Activated naive CD4-positive, alpha-beta T cell treated with anti-CD3 and anti-CD28 coated beads for 36 hours (primary cell): ENCODE results near the gene NALF2. TPM values are rescaled to one million over a fixed set of nuclear protein-coding genes. Genes with fewer than 3 reads are reported as not detected.

ENCODE experiments used
- CTCF ChIA-PET: fragments of 350-600 bp; sonication (Branson Sonifier 250); formaldehyde crosslinking; loops from one replicate; lab custom pipeline; 2021; ENCODE audit warnings: antibody characterized with exemption; lab: Charles Lee
- DNase-seq: peaks from one replicate; pipeline ENCODE4 v3.0.0-alpha.2; 2020
- H3K27ac Mint-ChIP-seq: one replicate; pipeline ENCODE4 v1.8.0; 2021; ENCODE audit warnings: mild to moderate bottlenecking, mixed read lengths
- H3K27me3 Mint-ChIP-seq: one replicate; pipeline ENCODE4 v1.8.0; 2021; ENCODE audit warnings: low read depth, mixed read lengths
- H3K36me3 Mint-ChIP-seq: one replicate; pipeline ENCODE4 v1.8.0; 2021; ENCODE audit warnings: low read depth, mixed read lengths
- H3K4me1 Mint-ChIP-seq: one replicate; pipeline ENCODE4 v1.8.0; 2021; ENCODE audit warnings: low read depth, mixed read lengths
- H3K4me3 Mint-ChIP-seq: one replicate; pipeline ENCODE4 v1.8.0; 2021; ENCODE audit warnings: mild to moderate bottlenecking, moderate library complexity, mixed read lengths
- H3K9me3 Mint-ChIP-seq: one replicate; pipeline ENCODE4 v1.8.0; 2021; ENCODE audit warnings: mixed read lengths
- intact Hi-C: fragments of 100-400 bp; cut with micrococcal nuclease; formaldehyde crosslinking; loops from one replicate; pipeline ENCODE4 v1.15.1; 2023
- total RNA-seq, 2 experiments: library from RNA; stranded (reverse); gene quantifications; one replicate each; pipeline ENCODE4 v1.2.3, GENCODE V29; 2021

Gene NALF2
- under 1 TPM; 0.22 to 0.29 TPM for total RNA-seq

DNA sequence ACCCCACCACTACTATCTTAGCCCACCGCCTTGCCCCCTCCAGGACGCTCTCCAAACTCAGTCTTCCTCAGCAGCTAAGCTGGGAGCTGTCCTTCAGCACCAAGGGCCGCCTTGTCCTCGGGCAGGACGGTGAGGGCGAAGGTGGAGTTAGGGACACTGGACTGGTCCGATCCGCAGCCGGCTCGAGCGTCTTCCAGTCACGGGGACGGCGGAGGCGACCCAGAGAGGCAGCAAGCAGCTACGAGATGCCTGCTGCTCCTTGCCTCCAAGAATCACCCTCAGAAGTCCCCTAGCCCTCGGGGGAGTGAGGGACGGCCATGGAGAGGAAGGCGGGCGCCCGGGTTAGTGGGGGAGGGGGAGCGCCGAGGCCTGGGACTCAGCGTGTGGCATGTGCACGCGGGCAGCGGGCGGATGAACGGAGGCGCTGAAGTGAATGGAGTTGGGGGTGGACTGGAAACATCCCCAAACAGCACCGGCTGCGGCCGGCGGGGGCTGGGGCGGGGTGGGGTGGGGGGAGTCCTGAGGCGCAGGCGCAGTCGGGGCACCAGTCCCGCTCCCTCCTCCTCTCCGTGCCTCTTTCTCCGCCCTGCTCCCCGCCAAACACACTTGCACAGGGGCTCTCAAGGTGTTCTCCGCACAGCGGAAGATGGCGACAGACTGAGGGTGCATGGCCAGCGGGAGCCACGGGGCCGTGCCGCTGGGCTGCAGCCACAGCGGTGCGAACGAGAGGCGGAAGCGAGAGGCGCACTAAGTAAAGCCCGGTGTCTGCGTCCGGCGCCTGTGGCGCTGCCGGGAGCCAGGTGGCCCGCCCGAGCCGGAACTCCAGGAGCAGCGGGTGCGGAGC, at the start of gene NALF2:
NALF2 (plus strand) TSS at position 545 of the 844 bp plus-strand sequence. CDS start 957 bp downstream, outside the sequence.
- Mint-ChIP-seq H3K27me3 (peaks cover 15% of the 10 kb centered on the region), H3K9me3 (no peaks in the 10 kb centered on the region), H3K36me3 (no peaks in the 10 kb centered on the region), H3K4me1 (peaks cover 4% of the 10 kb centered on the region), H3K27ac (no peak within 1 kb of the TSS), H3K4me3 (peak within 1 kb of the TSS; percentile 77)
- CTCF ChIA-PET: interaction anchor here (0.8 to 1.1 kb wide), 2 partner anchors 12 to 594 kb away, joined by 3 read pairs; no protein-coding TSS in a partner anchor
- DNase-seq: peak; percentile 61
- intact Hi-C loops: loop anchor here (2.0 kb wide), 2 partner anchors 115 to 629 kb away; partner anchors contain the start of gene IGBP1

- CTCF ChIA-PET: no interaction called here
- no peak for DNase-seq
- intact Hi-C loops: no loop called here
- Mint-ChIP-seq H3K36me3 (no peaks in the 10 kb centered on the region), H3K4me1 (no peaks in the 10 kb centered on the region), H3K4me3 (no peak overlapping the region), H3K27ac (no peak overlapping the region), H3K9me3 (peaks cover 2% of the 10 kb centered on the region), H3K27me3 (no peaks in the 10 kb centered on the region)
These were observed 46.4 kb upstream of the NALF2 start for GRCh38 chrX:69457756-69458155.

DNA sequence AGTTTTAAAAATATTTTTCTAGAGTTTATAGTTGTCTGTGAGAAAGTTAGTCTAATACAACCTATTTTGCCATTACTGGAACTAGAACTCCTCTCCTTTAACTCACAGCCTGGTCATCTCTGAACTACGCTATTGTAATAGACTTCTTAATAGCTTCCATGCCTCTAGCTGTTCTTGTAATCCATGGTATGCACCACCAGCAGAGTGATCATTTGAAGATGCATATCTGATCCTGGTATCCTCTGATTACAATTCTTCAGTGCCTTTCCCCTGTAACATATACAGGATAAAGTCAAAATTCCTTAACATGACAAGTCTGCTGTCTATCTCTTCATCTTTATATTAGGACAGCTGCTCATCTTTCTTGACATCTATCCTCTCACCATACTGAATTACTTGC, 37.6 kb upstream of the NALF2 start:
- peaks cover 11% of the 10 kb centered on the region for H3K27me3 Mint-ChIP-seq
- H3K27ac Mint-ChIP-seq: no peak overlapping the region
- H3K36me3 Mint-ChIP-seq: no peaks in the 10 kb centered on the region
- CTCF ChIA-PET: no interaction called here
- no peak overlapping the region for H3K4me3 Mint-ChIP-seq
- no peak for DNase-seq
- H3K9me3 Mint-ChIP-seq: no peaks in the 10 kb centered on the region
- H3K4me1 Mint-ChIP-seq: no peaks in the 10 kb centered on the region
- intact Hi-C loops: no loop called here

DNA sequence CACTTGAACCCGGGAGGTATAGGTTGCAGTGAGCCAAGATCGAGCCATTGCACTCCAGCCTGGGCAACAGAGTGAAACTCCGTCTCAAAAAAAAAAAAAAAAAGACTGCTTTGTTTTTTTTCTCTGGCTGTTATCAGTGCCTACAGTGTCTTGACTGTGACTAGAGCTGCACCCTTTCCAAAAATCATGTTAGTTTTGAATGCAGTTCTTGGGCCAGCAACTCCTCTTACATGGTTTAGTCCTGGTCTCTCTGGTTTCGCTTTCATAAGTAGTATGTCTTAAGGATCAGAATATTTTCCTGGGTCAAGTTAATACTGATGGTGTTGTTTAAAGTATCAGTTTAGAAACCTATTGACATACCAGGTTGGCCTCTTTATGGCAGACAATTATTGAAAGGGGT, 34.2 kb upstream of the NALF2 start:
- no peaks in the 10 kb centered on the region for H3K9me3 Mint-ChIP-seq
- intact Hi-C loops: no loop called here
- no peak for DNase-seq
- no peak overlapping the region for H3K27ac Mint-ChIP-seq
- CTCF ChIA-PET: no interaction called here
- no peaks in the 10 kb centered on the region for H3K4me1 Mint-ChIP-seq
- no peak overlapping the region for H3K4me3 Mint-ChIP-seq
- peaks cover 12% of the 10 kb centered on the region for H3K27me3 Mint-ChIP-seq
- no peaks in the 10 kb centered on the region for H3K36me3 Mint-ChIP-seq

GRCh38 chrX:69489625-69490024, 14.5 kb upstream of the NALF2 start:
- H3K9me3 Mint-ChIP-seq: no peaks in the 10 kb centered on the region
- no peaks in the 10 kb centered on the region for H3K4me1 Mint-ChIP-seq
- H3K36me3 Mint-ChIP-seq: no peaks in the 10 kb centered on the region
- H3K4me3 Mint-ChIP-seq: no peak overlapping the region
- intact Hi-C loops: no loop called here
- no peak overlapping the region for H3K27ac Mint-ChIP-seq
- CTCF ChIA-PET: no interaction called here
- H3K27me3 Mint-ChIP-seq: peaks cover 14% of the 10 kb centered on the region
- DNase-seq: no peak

DNA sequence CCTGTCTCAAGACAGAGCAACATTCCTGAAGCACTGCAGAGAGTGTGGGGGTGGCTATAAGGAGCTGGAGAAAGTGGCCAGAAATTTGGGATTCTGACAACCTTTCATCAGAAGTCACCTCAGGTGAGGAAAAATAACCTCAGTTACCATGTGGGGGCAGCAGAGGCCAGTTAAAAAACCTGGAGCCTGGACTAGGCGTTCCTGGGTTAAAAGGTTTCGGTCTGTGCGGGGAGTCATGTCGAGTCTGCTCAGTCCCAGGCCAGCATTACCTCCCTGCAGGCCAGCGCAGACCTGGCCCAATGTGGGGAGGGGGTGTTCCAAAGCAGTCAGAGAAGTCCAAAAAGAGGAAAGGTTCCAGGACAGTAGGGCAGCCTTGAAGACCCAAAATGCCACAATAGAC, 10.9 kb upstream of the NALF2 start:
- Mint-ChIP-seq H3K27me3 (peaks cover 10% of the 10 kb centered on the region), H3K27ac (no peak overlapping the region), H3K36me3 (no peaks in the 10 kb centered on the region), H3K4me1 (no peaks in the 10 kb centered on the region), H3K9me3 (no peaks in the 10 kb centered on the region), H3K4me3 (no peak overlapping the region)
- CTCF ChIA-PET: interaction anchor here (1.2 to 1.7 kb wide), 4 partner anchors 10 to 640 kb away, joined by 3 to 6 read pairs (median 4); partner anchors contain the start of gene IGBP1
- intact Hi-C loops: loop anchor here (2.0 kb wide), 1 partner anchor 604 kb away; no protein-coding TSS in a partner anchor
- DNase-seq: peak; percentile 54

- Mint-ChIP-seq H3K27ac (no peak overlapping the region), H3K27me3 (peaks cover 11% of the 10 kb centered on the region), H3K4me1 (no peaks in the 10 kb centered on the region), H3K9me3 (no peaks in the 10 kb centered on the region), H3K36me3 (no peaks in the 10 kb centered on the region), H3K4me3 (no peak overlapping the region)
- intact Hi-C loops: loop anchor here (2.0 kb wide), 1 partner anchor 603 kb away; no protein-coding TSS in a partner anchor
- no peak for DNase-seq
- CTCF ChIA-PET: interaction anchor here (1.0 to 1.7 kb wide), 3 partner anchors 25 to 639 kb away, joined by 3 to 4 read pairs (median 4); partner anchors contain the start of gene IGBP1
These were observed 10.4 kb upstream of the NALF2 start for GRCh38 chrX:69493766-69494165.

DNA sequence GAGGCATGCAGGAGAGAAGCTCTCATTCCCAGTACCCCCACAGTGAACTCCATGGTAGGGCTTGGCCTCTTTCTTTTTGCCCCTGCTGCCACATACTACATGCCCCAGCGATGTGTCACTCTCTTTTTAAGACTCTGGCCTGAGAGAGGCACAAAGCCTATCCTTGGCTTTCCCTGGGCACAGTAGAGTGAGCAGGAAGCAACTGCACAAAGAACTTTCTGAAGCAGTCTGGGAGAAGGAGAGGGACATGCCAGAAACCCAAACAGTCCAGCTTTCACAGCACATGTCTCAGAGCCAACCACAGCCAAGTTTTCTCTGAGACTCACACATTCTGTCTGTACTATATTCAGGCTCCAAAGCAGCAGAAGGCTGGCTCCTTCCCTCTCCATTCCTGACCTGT, 7.9 kb upstream of the NALF2 start:
- intact Hi-C loops: no loop called here
- Mint-ChIP-seq H3K4me1 (no peaks in the 10 kb centered on the region), H3K4me3 (no peak overlapping the region), H3K27ac (no peak overlapping the region), H3K9me3 (no peaks in the 10 kb centered on the region), H3K27me3 (peaks cover 10% of the 10 kb centered on the region), H3K36me3 (no peaks in the 10 kb centered on the region)
- CTCF ChIA-PET: interaction anchor here (1.0 to 1.4 kb wide), 3 partner anchors 537 to 601 kb away, joined by 3 read pairs; no protein-coding TSS in a partner anchor
- DNase-seq: no peak

DNA sequence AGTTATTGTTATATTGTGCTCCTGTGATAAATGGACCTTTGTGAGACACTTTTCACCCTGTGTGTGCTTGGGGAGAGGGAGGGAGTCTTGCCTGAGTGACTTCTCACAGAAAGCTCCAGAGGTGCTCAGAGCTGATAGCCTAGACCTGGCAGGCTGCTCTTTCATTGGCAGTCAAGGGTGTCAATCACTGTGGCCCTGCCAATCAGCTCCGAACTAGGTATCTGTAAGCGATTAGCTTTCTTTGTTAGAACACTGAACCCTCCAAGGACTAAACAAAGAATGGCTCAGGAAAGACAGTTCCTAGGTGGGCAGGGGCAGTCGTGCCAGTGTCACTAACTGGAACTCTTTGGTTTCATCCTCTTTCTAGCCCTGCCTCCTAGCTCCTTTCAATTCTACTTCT, 2.7 kb upstream of the NALF2 start:
- intact Hi-C loops: no loop called here
- Mint-ChIP-seq H3K9me3 (no peaks in the 10 kb centered on the region), H3K27ac (no peak overlapping the region), H3K4me3 (no peak overlapping the region), H3K36me3 (no peaks in the 10 kb centered on the region), H3K4me1 (peaks cover 2% of the 10 kb centered on the region), H3K27me3 (peaks cover 11% of the 10 kb centered on the region)
- DNase-seq: no peak
- CTCF ChIA-PET: interaction anchor here (1.1 to 1.4 kb wide), 3 partner anchors 17 to 596 kb away, joined by 3 to 4 read pairs (median 3); no protein-coding TSS in a partner anchor

DNA sequence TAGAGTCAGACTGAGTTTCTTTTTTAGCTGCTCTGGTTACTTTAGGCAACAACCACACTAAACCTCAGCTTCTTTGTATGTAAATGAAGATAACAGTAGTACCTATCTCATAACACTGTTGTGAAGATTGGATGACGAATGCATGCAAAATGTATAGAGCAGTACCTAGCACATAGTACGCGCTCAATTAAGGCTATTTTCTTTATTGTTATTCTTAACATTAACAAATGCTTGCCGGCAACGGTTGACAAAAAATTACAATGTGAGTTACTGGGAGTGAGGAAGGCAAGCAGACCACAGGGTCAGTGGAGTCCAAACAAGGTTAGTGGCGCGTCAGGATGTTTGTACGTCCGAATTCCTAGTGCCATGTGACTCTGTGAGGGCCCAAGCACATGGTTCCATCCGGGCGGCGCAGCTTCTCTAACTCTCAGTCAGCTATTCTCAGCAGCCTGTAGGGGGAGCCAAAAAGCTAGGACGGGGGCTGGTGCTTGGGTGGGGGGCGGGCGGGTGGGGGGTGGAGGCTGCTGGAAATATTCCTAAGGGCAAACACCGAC, 821 bp upstream of the NALF2 start:
- H3K27me3 Mint-ChIP-seq: peaks cover 13% of the 10 kb centered on the region
- no peak overlapping the region for H3K27ac Mint-ChIP-seq
- H3K4me3 Mint-ChIP-seq: peak overlapping the region; percentile 21
- CTCF ChIA-PET: interaction anchor here (0.8 to 1.1 kb wide), 3 partner anchors 11 to 594 kb away, joined by 3 to 4 read pairs (median 3); no protein-coding TSS in a partner anchor
- peaks cover 4% of the 10 kb centered on the region for H3K4me1 Mint-ChIP-seq
- no peaks in the 10 kb centered on the region for H3K9me3 Mint-ChIP-seq
- no peak for DNase-seq
- intact Hi-C loops: loop anchor here (2.0 kb wide), 1 partner anchor 629 kb away; the partner anchor contains the start of gene IGBP1
- no peaks in the 10 kb centered on the region for H3K36me3 Mint-ChIP-seq

- Mint-ChIP-seq H3K36me3 (no peaks in the 10 kb centered on the region), H3K4me1 (peaks cover 4% of the 10 kb centered on the region), H3K4me3 (peak overlapping the region; percentile 77), H3K27ac (no peak overlapping the region), H3K9me3 (no peaks in the 10 kb centered on the region), H3K27me3 (peaks cover 15% of the 10 kb centered on the region)
- CTCF ChIA-PET: no interaction called here
- intact Hi-C loops: loop anchor here (2.0 kb wide), 1 partner anchor 114 kb away; no protein-coding TSS in a partner anchor
- DNase-seq: no peak
These were observed 793 bp downstream of the NALF2 start for GRCh38 chrX:69504626-69505612.
